Karpas-422 (cell line): ENCODE data around the gene PDXK. TPM values are rescaled to one million over a fixed set of nuclear protein-coding genes. Genes with fewer than 3 reads are reported as not detected.
"Not testable (repeated sequence)": the region's sequence is repeated elsewhere in the genome, so short reads cannot be mapped to it uniquely, and the experiment has no call there.

ENCODE experiments used
- DNase-seq: peaks from one replicate; pipeline ENCODE4 v3.0.0-alpha.2; 2015
- H2AFZ ChIP-seq: fragments of 200-600 bp; sonication (generic); 2 replicates; pipeline ENCODE4 v1.6.1; 2014; ENCODE audit warnings: antibody characterized with exemption, low read length, mixed read lengths
- H3K27ac ChIP-seq: fragments of 200-600 bp; sonication (generic); 2 replicates; pipeline ENCODE4 v1.5.1; 2014; ENCODE audit warnings: mild to moderate bottlenecking, low read length, moderate library complexity
- H3K27me3 ChIP-seq: fragments of 200-600 bp; sonication (generic); 2 replicates; pipeline ENCODE4 v1.6.1; 2014; ENCODE audit warnings: low read length, mixed read lengths
- H3K36me3 ChIP-seq: fragments of 200-600 bp; sonication (generic); 2 replicates; pipeline ENCODE4 v1.6.1; 2014; ENCODE audit warnings: low read length, mixed read lengths; ENCODE audit not compliant: insufficient read depth
- H3K4me1 ChIP-seq: fragments of 200-600 bp; sonication (generic); 2 replicates; pipeline ENCODE4 v1.6.1; 2014; ENCODE audit warnings: mild to moderate bottlenecking, low read length, mixed read lengths
- H3K4me2 ChIP-seq: fragments of 200-600 bp; sonication (generic); 2 replicates; pipeline ENCODE4 v1.6.1; 2014; ENCODE audit warnings: low read length, low read depth, mild to moderate bottlenecking; ENCODE audit not compliant: poor library complexity, severe bottlenecking
- H3K4me3 ChIP-seq: fragments of 200-600 bp; sonication (generic); 2 replicates; pipeline ENCODE4 v1.5.1; 2014; ENCODE audit warnings: mild to moderate bottlenecking, antibody characterized with exemption, low read length, mixed read lengths
- H3K79me2 ChIP-seq: fragments of 200-600 bp; sonication (generic); 2 replicates; pipeline ENCODE4 v1.6.1; 2014; ENCODE audit warnings: mild to moderate bottlenecking, low read length, mixed read lengths
- H3K9ac ChIP-seq: fragments of 200-600 bp; sonication (generic); 2 replicates; pipeline ENCODE4 v1.6.0; 2014; ENCODE audit warnings: low read length
- H3K9me2 ChIP-seq: fragments of 200-600 bp; sonication (generic), shearing (Covaris generic); replicated peaks from 2 replicates; pipeline ENCODE4 v1.6.0; 2014; ENCODE audit warnings: mild to moderate bottlenecking, low read length, moderate library complexity; ENCODE audit not compliant: insufficient read depth
- H3K9me3 ChIP-seq: fragments of 300-700, 200-600 bp; sonication (generic); 2 replicates; pipeline ENCODE4 v1.6.1; 2014; ENCODE audit warnings: low read length, mixed read lengths
- H4K20me1 ChIP-seq: fragments of 200-600 bp; sonication (generic); 2 replicates; pipeline ENCODE4 v1.6.1; 2014; ENCODE audit warnings: mild to moderate bottlenecking, antibody characterized with exemption, low read length, low read depth; ENCODE audit not compliant: insufficient read depth
- total RNA-seq: library from RNA; depleted of rRNA; stranded (reverse); fragments of >200 nt; shearing (Covaris generic); gene quantifications from 2 replicates; pipeline ENCODE4 v1.2.3, GENCODE V29; 2014; ENCODE audit warnings: low replicate concordance; rRNA removed

Gene PDXK
- total RNA-seq = 44.7 and 86.5 TPM in 2 replicates

- peaks cover 44% of the 10 kb centered on the region for H3K79me2 ChIP-seq
These were observed at the start of gene PDXK for GRCh38 chr21:43718872-43719747. TSS of gene PDXK (plus strand) at chr21:43719129. CDS start at chr21:43719295, 166 bp downstream.

GRCh38 chr21:43669828-43670605, 48.9 kb upstream of the PDXK start:
- H3K79me2 ChIP-seq = peaks cover 76% of the 10 kb centered on the region

More at GRCh38 chr21:43718872-43719747, at the start of gene PDXK:
- Histone ChIP-seq H3K4me3 (peak within 1 kb of the TSS; percentile 88), H3K4me2 (peak within 1 kb of the TSS; percentile 86), H3K4me1 (peaks cover 57% of the 10 kb centered on the region), H3K9ac (peak within 1 kb of the TSS; percentile 90), H3K27ac (peak within 1 kb of the TSS; percentile 56), H3K36me3 (peaks cover 8% of the 10 kb centered on the region; the same call in 1 of the 2 replicates), H2AFZ (peak within 1 kb of the TSS; percentile 78), H3K9me2 (no peaks in the 10 kb centered on the region), H3K9me3 (no peaks in the 10 kb centered on the region), H3K27me3 (no peaks in the 10 kb centered on the region), H4K20me1 (peaks cover 28% of the 10 kb centered on the region)
- DNase-seq = peak; percentile 96

GRCh38 chr21:43675871-43676270, 43.1 kb upstream of the PDXK start:
- Histone ChIP-seq H3K4me1 (no peaks in the 10 kb centered on the region), H3K9me3 (no peaks in the 10 kb centered on the region), H2AFZ (no peak overlapping the region), H3K9ac (no peak overlapping the region), H3K4me3 (no peak overlapping the region), H3K36me3 (peaks cover 50% of the 10 kb centered on the region), H3K27me3 (no peaks in the 10 kb centered on the region), H3K79me2 (peaks cover 60% of the 10 kb centered on the region), H3K9me2 (no peaks in the 10 kb centered on the region), H3K27ac (no peak overlapping the region), H3K4me2 (no peak overlapping the region), H4K20me1 (peaks cover 9% of the 10 kb centered on the region; the same call in 1 of the 2 replicates)
- DNase-seq = no peak

More at GRCh38 chr21:43669828-43670605, 48.9 kb upstream of the PDXK start:
- H3K4me3 ChIP-seq = no peak overlapping the region
- H3K27ac ChIP-seq = no peak overlapping the region
- no peak overlapping the region for H3K9ac ChIP-seq
- H4K20me1 ChIP-seq = peaks cover 25% of the 10 kb centered on the region
- H3K9me3 ChIP-seq = no peaks in the 10 kb centered on the region
- H3K4me2 ChIP-seq = no peak overlapping the region
- H3K4me1 ChIP-seq = peaks cover 25% of the 10 kb centered on the region
- no peak for DNase-seq
- peaks cover 38% of the 10 kb centered on the region for H3K36me3 ChIP-seq
- no peaks in the 10 kb centered on the region for H3K9me2 ChIP-seq
- H3K27me3 ChIP-seq = no peaks in the 10 kb centered on the region
- H2AFZ ChIP-seq = no peak overlapping the region

- Histone ChIP-seq H2AFZ (no peak overlapping the region), H4K20me1 (peaks cover 9% of the 10 kb centered on the region; the same call in 1 of the 2 replicates), H3K27ac (no peak overlapping the region), H3K4me2 (no peak overlapping the region), H3K27me3 (no peaks in the 10 kb centered on the region), H3K79me2 (peaks cover 58% of the 10 kb centered on the region), H3K9ac (no peak overlapping the region), H3K36me3 (peaks cover 50% of the 10 kb centered on the region), H3K9me2 (no peaks in the 10 kb centered on the region), H3K9me3 (no peaks in the 10 kb centered on the region), H3K4me1 (no peaks in the 10 kb centered on the region), H3K4me3 (no peak overlapping the region)
- DNase-seq = no peak
These were observed 42.5 kb upstream of the PDXK start for GRCh38 chr21:43676391-43676790.

GRCh38 chr21:43679951-43680350, 39.0 kb upstream of the PDXK start:
- Histone ChIP-seq H3K4me1 (no peaks in the 10 kb centered on the region), H3K36me3 (peaks cover 53% of the 10 kb centered on the region), H3K9me3 (no peaks in the 10 kb centered on the region), H3K9ac (no peak overlapping the region), H3K4me2 (no peak overlapping the region), H2AFZ (no peak overlapping the region), H3K4me3 (no peak overlapping the region), H3K27ac (no peak overlapping the region), H4K20me1 (peaks cover 9% of the 10 kb centered on the region; the same call in 1 of the 2 replicates), H3K79me2 (peaks cover 52% of the 10 kb centered on the region), H3K9me2 (no peaks in the 10 kb centered on the region), H3K27me3 (no peaks in the 10 kb centered on the region)
- DNase-seq = no peak

- not testable (repeated sequence) for H3K9me2 ChIP-seq, H3K4me2 ChIP-seq, H4K20me1 ChIP-seq, H3K27ac ChIP-seq, DNase-seq, H3K9ac ChIP-seq, H3K27me3 ChIP-seq, H3K9me3 ChIP-seq, H3K4me3 ChIP-seq, H3K4me1 ChIP-seq, H2AFZ ChIP-seq
- Histone ChIP-seq H3K36me3 (peaks cover 53% of the 10 kb centered on the region), H3K79me2 (peaks cover 47% of the 10 kb centered on the region)
These were observed 38.5 kb upstream of the PDXK start for GRCh38 chr21:43680421-43680820.

GRCh38 chr21:43681650-43682049, 37.3 kb upstream of the PDXK start:
- Histone ChIP-seq H3K27me3 (no peaks in the 10 kb centered on the region), H3K9ac (no peak overlapping the region), H3K9me3 (no peaks in the 10 kb centered on the region), H3K4me1 (no peaks in the 10 kb centered on the region), H2AFZ (no peak overlapping the region), H3K79me2 (peaks cover 41% of the 10 kb centered on the region), H3K4me2 (no peak overlapping the region), H3K9me2 (no peaks in the 10 kb centered on the region), H3K4me3 (no peak overlapping the region), H4K20me1 (peaks cover 6% of the 10 kb centered on the region; the same call in 1 of the 2 replicates), H3K36me3 (peaks cover 51% of the 10 kb centered on the region), H3K27ac (no peak overlapping the region)
- DNase-seq = no peak

GRCh38 chr21:43684424-43684823, 34.5 kb upstream of the PDXK start:
- Histone ChIP-seq H4K20me1 (no peaks in the 10 kb centered on the region), H3K4me3 (no peak overlapping the region), H2AFZ (no peak overlapping the region), H3K9me2 (no peaks in the 10 kb centered on the region), H3K79me2 (peaks cover 17% of the 10 kb centered on the region), H3K4me2 (no peak overlapping the region), H3K9ac (no peak overlapping the region), H3K36me3 (peaks cover 46% of the 10 kb centered on the region), H3K27ac (no peak overlapping the region), H3K9me3 (no peaks in the 10 kb centered on the region), H3K27me3 (no peaks in the 10 kb centered on the region), H3K4me1 (no peaks in the 10 kb centered on the region)
- no peak for DNase-seq
